Liver (tissue), 9 donors: Measurements from ENCODE around the gene DNAJC25. TPM values are rescaled to one million over a fixed set of nuclear protein-coding genes. Genes with fewer than 3 reads are reported as not detected.
A peak's percentile ranks its signal among the peaks of the same experiment; 100 is the strongest.

Experiments used
- DNase-seq: peaks from one replicate; pipeline ENCODE4 v3.0.0-alpha.2; 2017; ENCODE audit warnings: low spot score
- H3K27ac ChIP-seq, 2 donors: one replicate each; pipeline ENCODE4 v1.7.0; 2013; ENCODE audit warnings: inconsistent platforms in 2 of 2, low read length in 2 of 2, control low read depth in 1 of 2, low read depth in 1 of 2, mild to moderate bottlenecking in 1 of 2
- H3K27me3 ChIP-seq, 4 donors: one replicate each; pipeline versions ENCODE4 v1.6.1 to v1.7.0; 2013; ENCODE audit warnings: low read length in 3 of 4, inconsistent platforms in 1 of 4, mild to moderate bottlenecking in 1 of 4, moderate library complexity in 1 of 4; ENCODE audit not compliant: control insufficient read depth in 4 of 4, insufficient read depth in 4 of 4
- H3K36me3 ChIP-seq, 4 donors: one replicate each; pipeline versions ENCODE4 v1.6.1 to v1.7.0; 2013; ENCODE audit warnings: low read length in 3 of 4, mild to moderate bottlenecking in 3 of 4, low read depth in 1 of 4, moderate library complexity in 1 of 4; ENCODE audit not compliant: control insufficient read depth in 4 of 4, insufficient read depth in 3 of 4
- H3K4me1 ChIP-seq, 4 donors: one replicate each; pipeline versions ENCODE4 v1.6.1 to v1.7.0; 2013; ENCODE audit warnings: low read length in 3 of 4, mild to moderate bottlenecking in 3 of 4, moderate library complexity in 1 of 4; ENCODE audit not compliant: control insufficient read depth in 4 of 4, insufficient read depth in 4 of 4
- H3K4me3 ChIP-seq, 3 donors: one replicate each; pipeline versions ENCODE4 v1.6.1 to v1.7.0; 2013; ENCODE audit warnings: low read length in 3 of 3, control low read depth in 1 of 3, low read depth in 1 of 3, mild to moderate bottlenecking in 1 of 3
- H3K9ac ChIP-seq, 2 donors: one replicate each; pipeline ENCODE4 v1.7.0; 2013; ENCODE audit warnings: low read length in 2 of 2, mild to moderate bottlenecking in 2 of 2, moderate library complexity in 2 of 2, control low read depth in 1 of 2, low read depth in 1 of 2
- H3K9me3 ChIP-seq, 4 donors: one replicate each; pipeline versions ENCODE4 v1.6.1 to v1.7.0; 2013; ENCODE audit warnings: low read length in 3 of 4; ENCODE audit not compliant: control insufficient read depth in 4 of 4
- EGR1 ChIP-seq, 2 donors: IDR thresholded peaks; 2 replicates each; pipeline ENCODE4 v1.6.1; 2016 to 2018; ENCODE audit warnings: antibody characterized with exemption in 2 of 2, low read depth in 2 of 2
- FOXA1 ChIP-seq: IDR thresholded peaks from 2 replicates; pipeline ENCODE4 v1.6.1; 2016; ENCODE audit warnings: antibody characterized with exemption
- FOXA2 ChIP-seq: IDR thresholded peaks from 2 replicates; pipeline ENCODE4 v1.6.1; 2016; ENCODE audit warnings: antibody characterized with exemption
- GABPA ChIP-seq, 2 donors: IDR thresholded peaks in 1 of 2; conservative IDR thresholded peaks in 1 of 2; 2 replicates each; pipeline ENCODE4 v1.6.1; 2016; ENCODE audit warnings: antibody characterized with exemption in 2 of 2, mild to moderate bottlenecking in 1 of 2, moderate library complexity in 1 of 2
- HNF4A ChIP-seq, 2 donors: conservative IDR thresholded peaks; 2 replicates each; pipeline ENCODE4 v1.6.1; 2016; ENCODE audit warnings: antibody characterized with exemption in 2 of 2, mild to moderate bottlenecking in 2 of 2
- HNF4G ChIP-seq: IDR thresholded peaks from 2 replicates; pipeline ENCODE4 v1.6.1; 2016; ENCODE audit warnings: antibody characterized with exemption
- RAD21 ChIP-seq, 2 donors: IDR thresholded peaks; 2 replicates each; pipeline ENCODE4 v1.6.1; 2016; ENCODE audit warnings: antibody characterized with exemption in 2 of 2, mild to moderate bottlenecking in 2 of 2
- RXRA ChIP-seq, 2 donors: IDR thresholded peaks; 2 replicates each; pipeline ENCODE4 v1.6.1; 2017 to 2018; ENCODE audit warnings: antibody characterized with exemption in 2 of 2, mild to moderate bottlenecking in 1 of 2
- SP1 ChIP-seq: IDR thresholded peaks from 2 replicates; pipeline ENCODE4 v1.6.1; 2018; ENCODE audit warnings: antibody characterized with exemption, mild to moderate bottlenecking
- TAF1 ChIP-seq: conservative IDR thresholded peaks from 2 replicates; pipeline ENCODE4 v1.6.1; 2016; ENCODE audit warnings: antibody characterized with exemption, mild to moderate bottlenecking
- YY1 ChIP-seq: IDR thresholded peaks from 2 replicates; pipeline ENCODE4 v1.6.1; 2016; ENCODE audit warnings: antibody characterized with exemption, mild to moderate bottlenecking
- WGBS: extraction: QIAGEN DNeasy Blood & Tissue Kit; methylation state at CpG from one replicate; pipeline ENCODE4 v1.1.7; 2013; 5-methylcytosine and 5-hydroxymethylcytosine counted together
- polyA plus RNA-seq, 2 donors: library from polyadenylated mRNA; stranded (reverse) in 1 of 2; unstranded in 1 of 2; fragments of 200-250 nt in 1 of 2; fragments of >200 nt in 1 of 2; fragmentation: Nextera tagmentation in 1 of 2; extraction: Ambion mirVana in 1 of 2; gene quantifications; one replicate each; pipeline versions ENCODE4 v1.2.1 to v1.2.3, GENCODE V29; 2013 to 2015
- total RNA-seq, 2 donors: library from RNA; depleted of rRNA; stranded (reverse); fragments of >200 nt; gene quantifications; one replicate each; pipeline ENCODE4 v1.2.3, GENCODE V29; 2014
- TF ChIP-seq, protein P1 (sequence below): fragments of 150-350 bp; IDR thresholded peaks from 2 replicates; pipeline ENCODE4 v1.5.1; 2017; ENCODE audit warnings: improper control_type of control experiment, low read depth, low read length; ENCODE audit not compliant: missing input control
- TF ChIP-seq, protein P2 (sequence below): IDR thresholded peaks from 2 replicates; pipeline ENCODE4 v1.6.1; 2016; ENCODE audit warnings: antibody characterized with exemption
- TF ChIP-seq, protein P3 (sequence below): IDR thresholded peaks from 2 replicates; pipeline ENCODE4 v1.6.1; 2016; ENCODE audit warnings: antibody characterized with exemption, mild to moderate bottlenecking
- TF ChIP-seq, protein P4 (sequence below): IDR thresholded peaks from 2 replicates; pipeline ENCODE4 v1.6.1; 2016; ENCODE audit warnings: antibody characterized with exemption
- TF ChIP-seq, protein P5 (sequence below): IDR thresholded peaks from 2 replicates; pipeline ENCODE4 v1.6.1; 2016; ENCODE audit warnings: antibody characterized with exemption
- donor health status: healthy.
- donor health status: healthy.
- donor health status: healthy.
- donor health status: healthy.
- donor health status: healthy.

DNAJC25 gene
- total and polyA plus RNA-seq, 4 donors: 9.3 to 17.8 (median 15.3) TPM

DNA sequence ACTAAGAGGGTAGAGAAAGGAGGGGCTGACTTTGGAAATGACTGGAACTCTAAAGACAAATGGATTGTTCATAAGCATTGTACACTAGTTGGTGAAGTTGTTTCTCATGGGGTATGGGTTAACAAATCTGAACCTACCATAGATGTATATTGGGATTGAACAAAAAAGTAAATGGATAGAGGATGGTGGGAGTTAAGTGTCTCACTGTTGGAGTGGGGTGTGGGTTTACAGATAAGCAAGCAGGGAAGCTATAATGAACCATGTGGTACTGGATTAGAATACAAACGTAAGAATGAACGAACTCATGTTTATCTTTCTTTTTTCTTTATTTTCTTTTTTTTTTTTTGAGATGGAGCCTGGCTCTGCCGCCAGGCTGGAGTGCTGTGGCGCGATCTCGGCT, 48.1 kb downstream of the DNAJC25 start:
- 95% methylated on average over 6 of the region's 6 CpGs for WGBS
- DNase-seq: no peak
- no peaks in the 10 kb centered on the region for H3K27me3 ChIP-seq

DNA sequence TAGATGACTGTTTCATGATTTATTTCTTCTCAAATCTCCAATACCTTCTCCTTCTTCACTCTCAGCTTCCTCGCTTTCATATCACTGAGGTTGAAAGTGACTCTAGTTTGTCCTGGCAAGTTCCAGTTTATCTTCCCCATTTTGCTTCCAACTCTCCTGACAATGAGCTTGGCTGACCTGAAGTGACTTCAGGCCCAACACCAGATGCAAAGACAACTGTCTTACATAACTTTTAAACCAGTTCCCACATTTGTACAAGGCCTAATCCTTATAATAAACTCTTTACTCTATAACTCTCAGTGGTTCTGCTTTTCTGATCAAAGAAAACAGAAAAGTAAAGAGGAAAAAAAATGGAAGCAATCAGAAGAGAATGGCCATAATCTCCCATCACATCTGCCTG, 52.3 kb downstream of the DNAJC25 start:
- Histone ChIP-seq H3K27me3 (no peaks in the 10 kb centered on the region), H3K4me1 (peaks cover 0 to 10% (median 5%) of the 10 kb centered on the region in 4 donors), H3K36me3 (no peaks in the 10 kb centered on the region), H3K27ac (peak overlapping the region in 1 of 2 donors; percentile 31), H3K9ac (no peak overlapping the region), H3K9me3 (no peaks in the 10 kb centered on the region), H3K4me3 (no peak overlapping the region)
- no peak for DNase-seq
- TF ChIP-seq RXRA (IDR thresholded peaks at IDR 0.05): peak in 1 of 2 donors; percentile 20
- TF ChIP-seq, protein P1, sequence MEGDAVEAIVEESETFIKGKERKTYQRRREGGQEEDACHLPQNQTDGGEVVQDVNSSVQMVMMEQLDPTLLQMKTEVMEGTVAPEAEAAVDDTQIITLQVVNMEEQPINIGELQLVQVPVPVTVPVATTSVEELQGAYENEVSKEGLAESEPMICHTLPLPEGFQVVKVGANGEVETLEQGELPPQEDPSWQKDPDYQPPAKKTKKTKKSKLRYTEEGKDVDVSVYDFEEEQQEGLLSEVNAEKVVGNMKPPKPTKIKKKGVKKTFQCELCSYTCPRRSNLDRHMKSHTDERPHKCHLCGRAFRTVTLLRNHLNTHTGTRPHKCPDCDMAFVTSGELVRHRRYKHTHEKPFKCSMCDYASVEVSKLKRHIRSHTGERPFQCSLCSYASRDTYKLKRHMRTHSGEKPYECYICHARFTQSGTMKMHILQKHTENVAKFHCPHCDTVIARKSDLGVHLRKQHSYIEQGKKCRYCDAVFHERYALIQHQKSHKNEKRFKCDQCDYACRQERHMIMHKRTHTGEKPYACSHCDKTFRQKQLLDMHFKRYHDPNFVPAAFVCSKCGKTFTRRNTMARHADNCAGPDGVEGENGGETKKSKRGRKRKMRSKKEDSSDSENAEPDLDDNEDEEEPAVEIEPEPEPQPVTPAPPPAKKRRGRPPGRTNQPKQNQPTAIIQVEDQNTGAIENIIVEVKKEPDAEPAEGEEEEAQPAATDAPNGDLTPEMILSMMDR: no peak
- TF ChIP-seq EGR1 (IDR thresholded peaks at IDR 0.05; ENCODE audit: low read depth in 2 of 2): no peak
- TF ChIP-seq, protein P2, sequence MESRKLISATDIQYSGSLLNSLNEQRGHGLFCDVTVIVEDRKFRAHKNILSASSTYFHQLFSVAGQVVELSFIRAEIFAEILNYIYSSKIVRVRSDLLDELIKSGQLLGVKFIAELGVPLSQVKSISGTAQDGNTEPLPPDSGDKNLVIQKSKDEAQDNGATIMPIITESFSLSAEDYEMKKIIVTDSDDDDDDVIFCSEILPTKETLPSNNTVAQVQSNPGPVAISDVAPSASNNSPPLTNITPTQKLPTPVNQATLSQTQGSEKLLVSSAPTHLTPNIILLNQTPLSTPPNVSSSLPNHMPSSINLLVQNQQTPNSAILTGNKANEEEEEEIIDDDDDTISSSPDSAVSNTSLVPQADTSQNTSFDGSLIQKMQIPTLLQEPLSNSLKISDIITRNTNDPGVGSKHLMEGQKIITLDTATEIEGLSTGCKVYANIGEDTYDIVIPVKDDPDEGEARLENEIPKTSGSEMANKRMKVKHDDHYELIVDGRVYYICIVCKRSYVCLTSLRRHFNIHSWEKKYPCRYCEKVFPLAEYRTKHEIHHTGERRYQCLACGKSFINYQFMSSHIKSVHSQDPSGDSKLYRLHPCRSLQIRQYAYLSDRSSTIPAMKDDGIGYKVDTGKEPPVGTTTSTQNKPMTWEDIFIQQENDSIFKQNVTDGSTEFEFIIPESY: no peak
- TF ChIP-seq YY1: no peak
- no peak for TF ChIP-seq FOXA2
- 39% methylated on average over 1 of the region's 1 CpG for WGBS

More for the DNA sequence above, 48.1 kb downstream of the DNAJC25 start:
- Histone ChIP-seq H3K4me1 (peaks cover 0 to 12% (median 9%) of the 10 kb centered on the region in 4 donors), H3K9me3 (no peaks in the 10 kb centered on the region), H3K27ac (no peak overlapping the region), H3K9ac (no peak overlapping the region), H3K36me3 (peaks cover 0 to 3% (median 0%) of the 10 kb centered on the region in 4 donors), H3K4me3 (no peak overlapping the region)
- TF ChIP-seq GABPA (IDR thresholded peaks at IDR 0.05 in 1 of 2, conservative IDR thresholded peaks at IDR 0.05 in 1 of 2) (no peak), RXRA (IDR thresholded peaks at IDR 0.05) (no peak), TAF1 (no peak), RAD21 (IDR thresholded peaks at IDR 0.05) (no peak), HNF4A (conservative IDR thresholded peaks at IDR 0.05) (no peak), FOXA1 (no peak), SP1 (no peak), YY1 (no peak), HNF4G (no peak), FOXA2 (no peak)
- TF ChIP-seq, protein P3, sequence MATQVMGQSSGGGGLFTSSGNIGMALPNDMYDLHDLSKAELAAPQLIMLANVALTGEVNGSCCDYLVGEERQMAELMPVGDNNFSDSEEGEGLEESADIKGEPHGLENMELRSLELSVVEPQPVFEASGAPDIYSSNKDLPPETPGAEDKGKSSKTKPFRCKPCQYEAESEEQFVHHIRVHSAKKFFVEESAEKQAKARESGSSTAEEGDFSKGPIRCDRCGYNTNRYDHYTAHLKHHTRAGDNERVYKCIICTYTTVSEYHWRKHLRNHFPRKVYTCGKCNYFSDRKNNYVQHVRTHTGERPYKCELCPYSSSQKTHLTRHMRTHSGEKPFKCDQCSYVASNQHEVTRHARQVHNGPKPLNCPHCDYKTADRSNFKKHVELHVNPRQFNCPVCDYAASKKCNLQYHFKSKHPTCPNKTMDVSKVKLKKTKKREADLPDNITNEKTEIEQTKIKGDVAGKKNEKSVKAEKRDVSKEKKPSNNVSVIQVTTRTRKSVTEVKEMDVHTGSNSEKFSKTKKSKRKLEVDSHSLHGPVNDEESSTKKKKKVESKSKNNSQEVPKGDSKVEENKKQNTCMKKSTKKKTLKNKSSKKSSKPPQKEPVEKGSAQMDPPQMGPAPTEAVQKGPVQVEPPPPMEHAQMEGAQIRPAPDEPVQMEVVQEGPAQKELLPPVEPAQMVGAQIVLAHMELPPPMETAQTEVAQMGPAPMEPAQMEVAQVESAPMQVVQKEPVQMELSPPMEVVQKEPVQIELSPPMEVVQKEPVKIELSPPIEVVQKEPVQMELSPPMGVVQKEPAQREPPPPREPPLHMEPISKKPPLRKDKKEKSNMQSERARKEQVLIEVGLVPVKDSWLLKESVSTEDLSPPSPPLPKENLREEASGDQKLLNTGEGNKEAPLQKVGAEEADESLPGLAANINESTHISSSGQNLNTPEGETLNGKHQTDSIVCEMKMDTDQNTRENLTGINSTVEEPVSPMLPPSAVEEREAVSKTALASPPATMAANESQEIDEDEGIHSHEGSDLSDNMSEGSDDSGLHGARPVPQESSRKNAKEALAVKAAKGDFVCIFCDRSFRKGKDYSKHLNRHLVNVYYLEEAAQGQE: no peak
- TF ChIP-seq, protein P1: no peak
- TF ChIP-seq, protein P4, sequence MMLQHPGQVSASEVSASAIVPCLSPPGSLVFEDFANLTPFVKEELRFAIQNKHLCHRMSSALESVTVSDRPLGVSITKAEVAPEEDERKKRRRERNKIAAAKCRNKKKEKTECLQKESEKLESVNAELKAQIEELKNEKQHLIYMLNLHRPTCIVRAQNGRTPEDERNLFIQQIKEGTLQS: no peak
- TF ChIP-seq, protein P5, sequence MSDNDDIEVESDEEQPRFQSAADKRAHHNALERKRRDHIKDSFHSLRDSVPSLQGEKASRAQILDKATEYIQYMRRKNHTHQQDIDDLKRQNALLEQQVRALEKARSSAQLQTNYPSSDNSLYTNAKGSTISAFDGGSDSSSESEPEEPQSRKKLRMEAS: no peak
- TF ChIP-seq, protein P2: no peak
